PC-9 (cell line): Measurements from ENCODE around the gene MPI. TPM values are rescaled to one million over a fixed set of nuclear protein-coding genes. Genes with fewer than 3 reads are reported as not detected.

ENCODE experiments used
- BruUV-seq: library from RNA; stranded (reverse); fragments of 400-500 nt; replicated peaks from 2 replicates; lab custom pipeline; 2021; lab: Mats Ljungman, UMichigan
- CTCF ChIA-PET: fragments of 300-600 bp; sonication (Branson Sonifier 250); formaldehyde crosslinking; loops from one replicate; lab custom pipeline; 2022; ENCODE audit warnings: antibody characterized with exemption; lab: Charles Lee
- POLR2A ChIA-PET: fragments of 300-600 bp; sonication (Branson Sonifier 250); formaldehyde crosslinking; loops from one replicate; lab custom pipeline; 2022; ENCODE audit warnings: antibody characterized with exemption; ENCODE audit not compliant: unreplicated experiment; lab: Charles Lee
- DNase-seq, 2 experiments: peaks; one replicate each; pipeline versions ENCODE4 v3.0.0 to v3.0.0-alpha.2; 2015 to 2022; ENCODE audit warnings: mixed read lengths in 1 of 2
- H2AFZ ChIP-seq: fragments of 200-600 bp; sonication (generic); 2 replicates; pipeline ENCODE4 v1.8.1; 2017; ENCODE audit warnings: antibody characterized with exemption
- H3F3A ChIP-seq: fragments of 200-600 bp; sonication (generic); 2 replicates; pipeline ENCODE4 v1.8.1; 2017; ENCODE audit warnings: antibody characterized with exemption, mild to moderate bottlenecking, low read depth; ENCODE audit not compliant: insufficient read depth
- H3K27ac ChIP-seq: fragments of 200-600 bp; sonication (generic); 2 replicates; pipeline ENCODE4 v1.6.1; 2016; ENCODE audit warnings: mixed run types
- H3K27me3 ChIP-seq: fragments of 200-600 bp; sonication (generic); 2 replicates; pipeline ENCODE4 v1.6.1; 2016; ENCODE audit warnings: low read depth, mixed run types; ENCODE audit not compliant: insufficient read depth
- H3K36me3 ChIP-seq: fragments of 200-600 bp; sonication (generic); 2 replicates; pipeline ENCODE4 v1.6.1; 2016; ENCODE audit warnings: low read depth, mixed run types
- H3K4me1 ChIP-seq: fragments of 200-600 bp; sonication (generic); replicated peaks from 2 replicates; pipeline ENCODE4 v1.6.1; 2016; ENCODE audit warnings: mixed run types; ENCODE audit not compliant: insufficient read depth
- H3K4me2 ChIP-seq: fragments of 200-600 bp; sonication (generic); 2 replicates; pipeline ENCODE4 v1.6.1; 2017; ENCODE audit warnings: mixed run types
- H3K4me3 ChIP-seq: fragments of 200-600 bp; sonication (generic); 2 replicates; pipeline ENCODE4 v1.6.1; 2016; ENCODE audit warnings: mixed run types
- H3K79me2 ChIP-seq: fragments of 200-600 bp; sonication (generic); 2 replicates; pipeline ENCODE4 v1.6.1; 2017; ENCODE audit warnings: low read depth, mixed run types
- H3K9me2 ChIP-seq: fragments of 200-600 bp; sonication (generic); 2 replicates; pipeline ENCODE4 v1.8.1; 2017; ENCODE audit warnings: mild to moderate bottlenecking; ENCODE audit not compliant: insufficient read depth
- H3K9me3 ChIP-seq: fragments of 200-600 bp; sonication (generic); 2 replicates; pipeline ENCODE4 v1.8.1; 2016; ENCODE audit warnings: low read depth; ENCODE audit not compliant: insufficient read depth
- H4K20me1 ChIP-seq: fragments of 200-600 bp; sonication (generic); 2 replicates; pipeline ENCODE4 v1.8.1; 2017; ENCODE audit not compliant: insufficient read depth
- CTCF ChIP-seq: fragments of 200-600 bp; sonication (generic); conservative IDR thresholded peaks from 2 replicates; pipeline ENCODE4 v1.6.1; 2017; ENCODE audit warnings: mixed run types, antibody characterized with exemption, mild to moderate bottlenecking, moderate library complexity
- EZH2 ChIP-seq: fragments of 200-600 bp; sonication (generic); IDR thresholded peaks from 2 replicates; pipeline ENCODE4 v1.8.0; 2017; ENCODE audit warnings: antibody characterized with exemption, low read depth
- intact Hi-C: fragments of 100-400 bp; cut with micrococcal nuclease; formaldehyde crosslinking; loops from one replicate; pipeline ENCODE4 v1.10.0; 2022; ENCODE audit not compliant: unreplicated experiment
- total RNA-seq: library from RNA; stranded (reverse); gene quantifications from 2 replicates; pipeline ENCODE4 v1.2.3, GENCODE V29; 2021

Gene MPI
- total RNA-seq, 1 experiment from 2014 or later = 22.5 TPM

GRCh38 chr15:74870436-74871215 lies 19.2 kb upstream of the MPI start:
- Histone ChIP-seq H3K9me3 (no peaks in the 10 kb centered on the region), H3K27ac (peak overlapping the region; percentile 21), H3K4me2 (peak overlapping the region; percentile 85), H3K9me2 (no peaks in the 10 kb centered on the region), H3K27me3 (no peaks in the 10 kb centered on the region), H3K4me3 (no peak overlapping the region), H4K20me1 (peaks cover 41% of the 10 kb centered on the region), H2AFZ (no peak overlapping the region), H3K36me3 (no peaks in the 10 kb centered on the region), H3K4me1 (peaks cover 59% of the 10 kb centered on the region), H3K79me2 (peaks cover 63% of the 10 kb centered on the region), H3F3A (peaks cover 33% of the 10 kb centered on the region; the same call in 1 of the 2 replicates)
- BruUV-seq = no TSS peak
- POLR2A ChIA-PET = interaction anchor here (0.6 to 0.7 kb wide), 4 partner anchors 31 to 145 kb away, joined by 3 to 7 read pairs (median 4); partner anchors contain the start of gene FAM219B
- CTCF ChIA-PET = interaction anchor here (0.6 to 0.7 kb wide), 4 partner anchors 23 to 92 kb away, joined by 3 to 4 read pairs (median 3); no protein-coding TSS in a partner anchor
- intact Hi-C loops = no loop called here
- peak in 1 of 2 experiments; percentile 91 for DNase-seq
- no peak for TF ChIP-seq EZH2
- TF ChIP-seq CTCF = no peak

- TF ChIP-seq CTCF = no peak
- TF ChIP-seq EZH2 = no peak
- Histone ChIP-seq H3K9me3 (no peaks in the 10 kb centered on the region), H3K4me3 (peak overlapping the region; percentile 98), H3K79me2 (peaks cover 52% of the 10 kb centered on the region), H3K9me2 (no peaks in the 10 kb centered on the region), H2AFZ (peak overlapping the region; percentile 87), H3K4me1 (peaks cover 45% of the 10 kb centered on the region), H3K36me3 (no peaks in the 10 kb centered on the region), H4K20me1 (peaks cover 29% of the 10 kb centered on the region), H3K4me2 (peak overlapping the region; percentile 85), H3K27me3 (no peaks in the 10 kb centered on the region), H3F3A (peaks cover 27% of the 10 kb centered on the region; the same call in 1 of the 2 replicates), H3K27ac (peak overlapping the region; percentile 83)
- intact Hi-C loops = no loop called here
- no peak for DNase-seq
- BruUV-seq = no TSS peak
- CTCF ChIA-PET = no interaction called here
- POLR2A ChIA-PET = no interaction called here
These were observed 17.2 kb upstream of the MPI start for GRCh38 chr15:74872702-74873035.

- peak within 1 kb of the TSS; percentile 85 for H3K4me2 ChIP-seq
- TSS peak; percentile 99 for BruUV-seq
- peaks cover 26% of the 10 kb centered on the region for H4K20me1 ChIP-seq
- H3K79me2 ChIP-seq = peaks cover 47% of the 10 kb centered on the region
- peak within 1 kb of the TSS; percentile 98 for H3K4me3 ChIP-seq
- ChIA-PET CTCF (interaction anchor here (0.6 kb wide), 2 partner anchors 17 to 41 kb away, joined by 3 to 10 read pairs; no protein-coding TSS in a partner anchor), POLR2A (no interaction called here)
- no peak for TF ChIP-seq CTCF
- no peak for TF ChIP-seq EZH2
- DNase-seq = peak; percentile 85 to 89
- peaks cover 22% of the 10 kb centered on the region; the same call in 1 of the 2 replicates for H3F3A ChIP-seq
- peak within 1 kb of the TSS; percentile 87 for H2AFZ ChIP-seq
- no peaks in the 10 kb centered on the region for H3K27me3 ChIP-seq
- peaks cover 39% of the 10 kb centered on the region for H3K4me1 ChIP-seq
- H3K27ac ChIP-seq = peak within 1 kb of the TSS; percentile 83
- H3K9me3 ChIP-seq = no peaks in the 10 kb centered on the region
- no peaks in the 10 kb centered on the region for H3K36me3 ChIP-seq
- no peaks in the 10 kb centered on the region for H3K9me2 ChIP-seq
- intact Hi-C loops = no loop called here
These were observed 16.6 kb upstream of the MPI start, which contains the start of gene SCAMP2 for GRCh38 chr15:74873036-74873755. Gene SCAMP2, minus strand, starts transcription at chr15:74873365. Its CDS starts 110 bp downstream, at chr15:74873255.
